ENCODE data around the gene PALD1.
"Not testable (repeated sequence)": the region's sequence is repeated elsewhere in the genome, so short reads cannot be mapped to it uniquely, and the experiment has no call there.

The PALD1 gene

GRCh38 chr10:70592746-70593512 is 114.4 kb downstream of the PALD1 start:
- DNase-seq, result no peak

DNA sequence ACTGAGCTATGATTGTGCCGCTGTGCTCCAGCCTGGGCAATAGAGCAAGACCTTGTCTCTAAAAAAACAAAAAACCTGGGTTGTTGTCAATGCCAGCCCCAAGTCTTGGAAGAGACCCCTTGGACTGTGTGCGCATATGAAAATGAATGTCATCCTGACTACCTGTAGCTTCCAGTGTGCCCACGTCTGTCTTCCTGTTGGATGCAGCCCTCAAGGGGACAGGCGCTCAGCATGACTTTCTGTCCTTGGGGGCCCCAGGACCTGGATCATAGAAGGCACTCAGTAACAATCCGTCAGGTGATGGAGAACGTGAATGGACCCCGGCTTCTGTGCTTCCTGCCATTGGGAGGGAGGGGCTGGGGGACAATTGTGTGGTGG is 114.9 kb downstream of the PALD1 start:
- DNase-seq, result no peak

- no peak for DNase-seq
These were observed 115.6 kb downstream of the PALD1 start for GRCh38 chr10:70594161-70594560.

- no peak for DNase-seq
These were observed 117.0 kb downstream of the PALD1 start for GRCh38 chr10:70595566-70596016.

- no peak for DNase-seq
These were observed 117.7 kb downstream of the PALD1 start for GRCh38 chr10:70596110-70596798.

DNA sequence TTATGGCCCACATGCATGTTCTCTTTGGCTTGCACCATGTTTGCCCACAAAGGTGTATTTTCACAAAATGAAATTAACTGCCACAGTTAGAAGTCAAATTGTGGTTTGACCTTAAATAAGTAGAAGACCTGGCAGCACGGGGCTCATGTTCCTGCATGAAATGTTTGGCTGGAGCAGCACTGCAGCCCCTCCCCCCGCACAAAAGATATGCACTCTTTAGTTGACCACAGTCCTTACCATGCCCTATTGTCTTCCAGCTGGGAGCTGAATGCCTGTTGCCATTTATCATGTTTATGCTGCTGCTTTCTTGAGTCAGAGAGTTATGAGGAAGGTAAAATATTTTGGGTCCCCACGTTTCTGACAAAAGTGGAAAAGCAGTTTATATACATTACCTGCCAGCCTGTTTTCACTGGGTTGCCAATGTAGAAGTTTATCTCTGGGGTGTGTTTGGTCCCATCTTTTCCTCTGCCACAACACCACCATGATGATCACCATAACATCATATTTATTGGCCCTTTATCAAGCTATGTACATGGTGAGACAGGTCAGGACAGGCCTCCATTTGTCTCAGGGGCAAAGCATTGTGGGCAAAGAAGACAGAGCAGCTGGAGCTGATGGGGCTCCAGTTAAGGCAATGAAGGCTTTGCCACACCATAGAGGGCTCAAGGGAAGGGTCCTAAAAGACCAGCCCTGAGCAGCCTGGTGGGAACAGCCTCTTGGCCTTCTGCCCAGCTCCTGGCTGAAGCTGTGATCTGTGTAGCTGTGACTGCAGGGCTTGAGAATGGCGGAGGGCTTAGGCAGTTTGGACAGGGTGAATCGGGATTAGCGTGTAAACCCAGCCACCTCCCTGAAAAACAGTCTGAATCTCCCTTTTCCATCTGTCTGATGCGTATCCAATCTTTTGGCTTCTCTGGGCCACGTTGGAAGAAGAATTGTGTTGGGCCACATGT is 118.6 kb downstream of the PALD1 start:
- DNase-seq, result no peak

GRCh38 chr10:70597856-70598815 is 119.6 kb downstream of the PALD1 start:
- no peak for DNase-seq

DNA sequence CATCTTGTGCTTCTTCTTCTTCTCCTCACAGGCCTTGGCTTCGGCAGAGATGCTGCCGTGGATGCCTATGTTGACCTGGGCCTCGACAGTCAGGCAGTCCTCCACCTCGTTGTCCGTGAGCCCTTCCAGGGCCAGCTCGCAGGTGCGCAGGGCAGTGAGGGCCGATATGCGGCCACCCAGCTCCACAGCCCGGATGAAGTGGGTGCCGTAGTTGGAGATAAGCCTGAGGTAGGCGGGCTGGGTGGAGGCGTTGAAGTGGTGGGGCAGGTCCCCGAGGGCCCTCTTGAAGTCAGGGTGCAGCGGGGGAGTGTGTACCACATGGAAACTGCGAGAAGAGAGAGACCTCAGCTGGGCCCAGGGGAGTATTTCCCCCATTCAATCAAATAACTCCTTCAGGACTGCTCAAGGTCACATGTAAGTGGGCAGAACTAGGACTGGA is 120.3 kb downstream of the PALD1 start:
- DNase-seq, result no peak

DNA sequence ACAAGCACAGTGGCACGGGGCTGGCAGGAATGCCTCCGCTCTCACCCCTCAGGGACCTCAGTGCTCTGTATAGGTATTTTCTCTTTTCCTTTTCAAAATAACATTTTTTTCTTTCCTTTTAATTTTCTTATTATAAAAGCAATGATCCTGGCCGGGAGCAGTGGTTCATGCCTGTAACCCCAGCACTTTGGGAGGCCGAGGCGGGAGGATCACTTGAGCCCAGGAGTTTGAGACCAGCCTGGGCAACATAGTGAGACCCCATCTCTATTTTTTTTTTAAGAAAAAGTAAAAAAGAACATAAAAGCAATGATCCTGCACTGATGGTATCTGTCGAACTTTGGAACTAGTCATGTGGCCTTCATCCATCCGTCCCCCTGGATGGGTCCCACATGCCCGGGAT is 120.8 kb downstream of the PALD1 start:
- DNase-seq, result no peak

GRCh38 chr10:70599791-70600190 is 121.2 kb downstream of the PALD1 start:
- no peak for DNase-seq

DNA sequence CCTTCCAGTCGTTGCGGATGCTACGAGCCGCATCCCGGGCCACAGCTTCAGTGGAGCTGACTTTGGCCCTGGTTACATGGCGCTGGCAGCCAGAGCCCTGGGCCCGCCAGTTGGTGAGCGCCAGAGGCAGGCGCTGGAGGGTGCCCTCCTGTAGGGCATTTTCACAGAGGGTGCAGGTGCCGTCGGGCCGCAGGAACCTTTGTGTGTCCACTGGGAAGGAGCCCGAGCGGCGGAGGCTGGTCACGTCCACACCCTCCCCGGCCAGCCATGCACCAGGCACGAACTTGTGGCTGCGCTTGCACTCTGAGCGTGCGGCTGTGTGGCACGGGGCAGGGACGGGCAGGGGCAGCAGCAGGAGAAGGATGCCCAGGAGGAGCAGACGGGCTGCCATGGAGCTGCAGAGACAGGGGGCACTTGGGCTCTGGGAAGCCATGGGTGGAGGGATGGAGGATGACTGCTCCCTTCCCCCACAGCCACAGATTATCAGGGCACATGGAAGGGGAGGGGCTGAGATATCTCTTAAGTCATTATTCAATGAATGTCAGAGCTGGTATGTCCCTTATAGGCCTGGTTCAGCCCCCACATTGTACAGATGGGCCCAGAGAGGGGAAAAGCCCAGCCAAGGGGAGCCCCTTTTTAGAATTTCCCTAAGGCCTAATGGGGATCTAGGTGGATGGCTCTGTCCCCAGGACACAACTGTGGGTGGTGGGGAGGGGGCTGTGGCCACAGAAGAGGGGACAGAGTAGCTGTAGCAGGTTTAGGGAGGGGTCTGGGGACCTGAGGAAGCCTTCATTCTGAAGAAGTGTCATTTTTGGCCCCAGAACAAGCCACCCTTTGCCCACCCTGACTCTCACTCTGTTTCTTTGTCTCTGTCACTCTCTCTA is 122.2 kb downstream of the PALD1 start:
- no peak for DNase-seq

- no peak for DNase-seq
These were observed 123.2 kb downstream of the PALD1 start for GRCh38 chr10:70601746-70602145.

DNA sequence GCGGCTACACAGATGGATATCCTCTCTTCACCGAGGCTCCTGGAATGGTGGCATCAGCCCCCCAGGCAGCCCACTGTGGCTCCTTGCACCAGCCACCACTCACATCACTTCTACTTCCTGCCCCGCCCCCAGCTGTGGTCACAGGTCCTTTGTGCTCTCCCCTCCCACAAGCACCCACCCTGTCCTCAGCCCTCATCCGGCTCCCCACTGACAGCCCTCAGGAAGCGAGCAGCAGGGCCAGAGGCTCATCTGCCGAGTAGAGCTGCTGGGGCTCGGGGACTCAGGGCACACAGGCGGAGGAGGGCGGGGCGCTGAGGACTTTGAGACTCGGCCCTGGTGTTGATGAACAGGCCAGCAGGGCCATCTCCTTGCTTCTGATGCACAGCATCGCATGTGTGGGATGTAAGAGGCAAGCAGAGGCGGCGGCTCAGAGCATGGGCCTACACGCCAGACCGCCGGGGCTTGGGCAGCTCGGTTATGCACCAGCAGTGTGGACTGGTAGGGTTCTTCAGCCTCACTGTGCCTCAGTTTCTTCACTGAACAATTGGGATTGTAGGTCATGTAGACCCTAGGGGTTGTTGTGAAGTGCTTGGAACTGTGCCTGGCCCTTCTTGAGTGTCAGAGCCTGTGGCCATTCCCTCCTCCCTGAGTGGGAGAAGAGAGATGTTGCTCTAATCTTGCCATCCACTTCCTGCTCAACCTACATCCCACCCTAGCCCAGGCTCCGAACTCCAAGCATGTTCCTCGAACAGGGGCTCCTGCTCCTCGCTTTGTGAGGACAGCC is 124.3 kb downstream of the PALD1 start, which contains the start of gene PRF1:
Gene PRF1 (minus strand): TSS at position 77 of the 784 bp plus-strand sequence. CDS start 1,839 bp downstream, outside the sequence.
- DNase-seq, result no peak

DNA sequence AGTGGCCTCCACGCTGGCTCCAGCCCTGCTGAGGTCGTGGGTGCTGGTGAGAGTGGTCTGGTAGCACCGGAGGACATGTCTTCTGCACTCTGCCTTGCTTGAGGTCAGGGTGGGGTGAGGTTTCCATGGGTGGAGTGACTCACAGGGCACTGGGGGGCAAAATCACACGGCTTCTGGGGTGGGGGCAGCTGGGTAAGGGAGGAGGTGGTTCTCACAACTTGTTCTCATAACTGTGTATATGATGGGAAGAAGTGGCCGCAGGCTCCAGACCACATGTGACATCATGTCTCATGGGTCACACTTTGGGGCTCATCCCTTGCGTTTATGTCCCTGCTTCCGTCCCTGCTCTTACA is 124.9 kb downstream of the PALD1 start:
- no peak for DNase-seq

GRCh38 chr10:70604106-70604505 is 125.5 kb downstream of the PALD1 start:
- DNase-seq, result no peak

DNA sequence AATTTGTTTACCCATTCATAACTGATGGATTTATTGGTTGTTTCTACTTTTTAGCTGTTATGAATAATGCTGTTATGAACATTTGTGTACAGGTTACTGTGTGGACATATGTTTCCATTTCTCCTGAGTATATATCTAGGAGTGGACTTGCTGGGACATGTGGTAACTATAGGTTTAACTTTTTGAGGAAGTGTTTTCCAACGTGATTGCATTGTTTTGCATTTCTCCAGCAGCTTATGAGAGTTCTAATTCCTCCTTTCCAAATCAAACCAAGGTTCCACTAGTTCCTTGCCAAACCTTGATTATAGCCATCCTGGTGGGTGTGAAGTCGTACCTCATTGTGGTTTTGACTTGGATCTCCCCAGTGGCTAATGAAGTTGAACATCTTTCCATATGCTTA is 126.6 kb downstream of the PALD1 start:
- no peak for DNase-seq

DNA sequence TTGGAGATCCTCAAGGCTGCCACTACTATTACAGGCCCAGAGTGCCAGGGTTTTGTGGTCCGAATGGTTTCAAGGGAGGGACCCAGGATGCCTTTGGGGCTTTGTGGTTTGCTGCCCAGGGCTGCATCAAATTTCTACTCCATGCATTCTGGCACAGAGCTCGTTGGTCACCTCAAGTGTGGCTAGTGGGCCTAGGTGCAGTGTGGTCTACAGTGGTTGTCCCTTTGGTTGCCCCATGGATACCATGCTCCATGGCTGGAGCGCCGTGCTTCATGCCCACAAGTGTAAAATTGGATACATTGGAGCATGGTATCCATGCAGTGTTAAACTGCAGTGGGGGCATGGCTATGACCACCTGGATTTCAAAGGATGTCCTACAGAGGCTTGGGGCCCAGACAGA is 129.4 kb downstream of the PALD1 start:
- DNase-seq, result no peak

DNA sequence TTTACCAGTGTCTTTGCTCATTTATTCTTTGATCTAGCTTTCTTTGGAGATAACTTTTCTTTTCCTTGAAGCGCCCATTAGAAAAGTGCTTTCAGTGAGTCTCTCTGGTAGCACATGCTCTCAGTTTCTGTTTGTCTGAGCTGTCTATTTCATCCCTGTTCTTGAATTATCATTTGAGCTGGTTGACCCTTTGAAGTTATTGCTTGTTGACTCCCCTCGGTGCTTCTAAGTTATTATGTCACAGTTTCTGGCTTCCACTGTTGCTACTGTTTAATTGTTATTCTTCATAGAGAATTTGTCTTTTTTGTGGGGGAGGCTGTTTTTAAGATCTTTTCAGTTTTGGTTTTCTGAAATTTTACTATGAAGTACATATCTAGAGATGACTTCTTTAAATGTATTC is 135.4 kb downstream of the PALD1 start:
- DNase-seq, result no peak

GRCh38 chr10:70614364-70614763 is 135.8 kb downstream of the PALD1 start:
- not testable (repeated sequence) for DNase-seq

- DNase-seq, result no peak
These were observed 136.6 kb downstream of the PALD1 start for GRCh38 chr10:70615211-70615610.

Data from RPMI8226 (cell line).